Measurements from ENCODE around the gene ACACB.

ACACB gene

GRCh38 chr12:109125791-109126190, 9.4 kb downstream of the ACACB start:
- DNase-seq (ENCODE audit: low spot score), result no peak

GRCh38 chr12:109126784-109127183, 10.4 kb downstream of the ACACB start:
- no peak for DNase-seq (ENCODE audit: low spot score)
- no peak for TF ChIP-seq CTCF (IDR thresholded peaks at IDR 0.05; ENCODE audit: extremely low read depth, insufficient read depth, missing control alignments)
- in situ Hi-C loops (cut with MboI; ENCODE audit: low pct_unique_long_range_greater_than_20kb, low sequenced_read_pairs, unreplicated experiment), result no loop called here

More at GRCh38 chr12:109125791-109126190, 9.4 kb downstream of the ACACB start:
- in situ Hi-C loops (cut with MboI; ENCODE audit: low pct_unique_long_range_greater_than_20kb, low sequenced_read_pairs, unreplicated experiment), result no loop called here
- TF ChIP-seq CTCF (IDR thresholded peaks at IDR 0.05; ENCODE audit: extremely low read depth, insufficient read depth, missing control alignments), result no peak

GRCh38 chr12:109127533-109128242, 11.3 kb downstream of the ACACB start:
- no peak for DNase-seq (ENCODE audit: low spot score)
- no peak for TF ChIP-seq CTCF (IDR thresholded peaks at IDR 0.05; ENCODE audit: extremely low read depth, insufficient read depth, missing control alignments)
- in situ Hi-C loops (cut with MboI; ENCODE audit: low pct_unique_long_range_greater_than_20kb, low sequenced_read_pairs, unreplicated experiment), result no loop called here

- in situ Hi-C loops (cut with MboI; ENCODE audit: low pct_unique_long_range_greater_than_20kb, low sequenced_read_pairs, unreplicated experiment), result no loop called here
- no peak for TF ChIP-seq CTCF (IDR thresholded peaks at IDR 0.05; ENCODE audit: extremely low read depth, insufficient read depth, missing control alignments)
- DNase-seq (ENCODE audit: low spot score), result no peak
Measured at GRCh38 chr12:109130297-109131153, 14.1 kb downstream of the ACACB start.

- TF ChIP-seq CTCF (IDR thresholded peaks at IDR 0.05; ENCODE audit: extremely low read depth, insufficient read depth, missing control alignments), result no peak
- DNase-seq (ENCODE audit: low spot score), result no peak
- in situ Hi-C loops (cut with MboI; ENCODE audit: low pct_unique_long_range_greater_than_20kb, low sequenced_read_pairs, unreplicated experiment), result no loop called here
Measured at GRCh38 chr12:109131154-109132050, 15.0 kb downstream of the ACACB start.

Measured in GM13977 (cell line).